GM19467 (cell line): ENCODE measurements around the gene HAPSTR1.
"Not testable (repeated sequence)": the region's sequence is repeated elsewhere in the genome, so short reads cannot be mapped to it uniquely, and the experiment has no call there.

ENCODE experiments used
- ATAC-seq: cut with Tn5 transposase; IDR thresholded peaks from one replicate; pipeline ENCODE4 v1.9.1; 2021; ENCODE audit warnings: mild to moderate bottlenecking, moderate library complexity; ENCODE audit not compliant: unreplicated experiment

Gene HAPSTR1

DNA sequence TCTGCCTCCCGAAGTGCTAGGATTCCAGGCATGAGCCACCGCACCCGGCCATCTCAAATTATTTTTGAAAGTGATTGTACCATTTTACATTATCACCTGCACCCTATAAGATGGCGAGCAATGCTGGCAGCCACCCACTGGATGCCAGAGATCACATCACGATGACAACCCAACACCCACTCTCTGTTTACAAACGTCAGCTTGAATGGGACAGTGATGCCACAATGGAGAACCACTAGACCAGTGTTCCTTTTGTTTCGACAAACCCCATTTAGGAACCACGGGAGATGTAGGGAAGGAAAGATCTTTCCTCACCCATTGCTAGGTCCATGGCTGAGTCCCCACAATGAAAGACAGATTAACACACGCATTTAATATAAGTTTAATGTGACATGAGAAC is 20.1 kb upstream of the HAPSTR1 start:
- no peak for ATAC-seq

DNA sequence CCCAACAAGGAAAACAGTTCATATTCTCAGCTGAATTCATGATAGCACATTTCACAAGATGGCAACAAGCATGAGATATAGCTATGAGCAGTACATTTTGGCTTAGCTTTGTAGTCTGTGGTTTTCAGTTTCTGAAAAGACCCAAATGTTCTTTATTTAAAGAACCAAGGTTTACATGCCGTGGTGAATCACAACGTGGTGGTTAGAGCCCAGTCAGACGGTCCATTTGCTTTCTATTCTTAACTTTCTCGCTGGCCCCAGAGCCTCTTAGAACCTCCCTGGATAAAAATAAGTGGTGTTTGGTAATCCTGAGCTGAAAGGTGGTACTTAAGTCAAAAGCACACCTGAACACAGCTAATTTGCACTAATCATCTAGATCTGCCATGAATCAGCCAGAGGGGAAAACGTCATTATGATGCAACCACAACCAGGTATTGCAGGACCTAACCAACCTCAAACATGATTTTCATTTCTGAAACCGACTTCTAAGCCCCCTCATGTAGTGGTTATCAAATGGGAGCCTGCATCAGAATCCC is 18.6 kb upstream of the HAPSTR1 start:
- ATAC-seq: no peak

DNA sequence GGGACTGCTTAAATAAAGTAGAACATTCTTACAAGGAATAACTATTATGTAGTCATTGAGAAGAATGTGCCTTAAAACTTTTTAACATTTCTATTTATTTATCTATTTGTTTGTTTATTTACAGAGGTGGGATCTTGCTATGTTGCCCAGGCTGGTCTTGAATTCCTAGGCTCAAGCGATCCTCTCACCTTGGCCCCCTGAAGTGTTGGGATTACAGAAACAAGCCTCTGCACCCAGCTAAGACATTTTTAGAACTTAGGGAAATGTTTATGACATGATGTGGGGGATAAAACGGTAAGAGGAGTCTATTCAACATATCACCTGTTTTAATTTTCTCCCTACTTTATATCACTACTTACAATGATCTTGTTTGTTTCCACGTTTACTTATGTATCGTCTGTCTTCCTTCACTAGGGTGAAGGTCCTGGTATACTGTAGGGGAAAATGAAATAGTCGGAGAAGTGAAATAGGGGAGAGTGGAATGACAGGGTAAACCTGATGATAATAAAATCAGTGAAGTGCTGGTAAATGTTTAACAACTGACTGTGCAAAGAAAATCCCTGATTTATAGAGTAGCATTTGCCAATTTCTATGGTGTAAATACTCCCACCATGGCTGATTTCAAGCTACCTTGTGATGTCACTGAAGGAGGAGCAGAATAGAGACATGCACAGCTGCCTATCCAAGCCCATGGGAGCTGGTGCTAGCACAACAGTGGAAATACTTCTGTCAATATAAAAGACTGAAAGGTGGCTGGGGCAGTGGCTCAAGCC is 16.0 kb upstream of the HAPSTR1 start:
- ATAC-seq: no peak

DNA sequence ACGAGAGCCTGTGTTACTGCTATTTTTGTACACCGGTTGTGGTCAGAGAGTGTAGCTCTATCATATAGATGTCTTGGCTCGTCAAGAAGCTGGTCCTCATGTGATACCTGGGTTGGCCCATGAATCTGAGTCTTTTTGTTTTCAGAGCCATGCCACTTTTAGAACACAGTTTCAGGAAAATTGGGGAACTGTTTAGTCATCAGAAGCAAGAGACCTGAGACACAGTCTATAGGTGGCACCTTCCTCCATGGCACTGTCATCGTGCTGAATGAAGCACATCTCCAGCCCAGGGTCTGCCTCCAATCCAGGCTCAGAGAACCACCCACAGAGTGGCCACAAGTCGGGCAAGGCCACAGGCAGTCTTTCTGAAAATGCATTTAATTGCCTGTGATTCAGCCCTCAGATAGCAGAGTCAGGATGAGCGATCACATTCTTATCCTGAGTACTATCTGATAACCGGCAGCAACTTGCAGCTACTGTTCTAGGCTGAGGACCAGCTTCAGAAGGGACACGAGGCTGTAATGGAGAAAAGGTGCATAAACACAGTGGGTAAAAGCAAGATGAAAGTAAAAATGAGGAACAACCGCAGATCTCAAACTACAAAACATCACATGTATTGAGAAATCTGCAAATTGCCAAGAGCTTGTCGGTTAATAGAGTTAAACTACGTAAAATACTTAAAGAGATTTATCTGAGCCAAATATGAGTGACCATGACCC is 14.2 kb upstream of the HAPSTR1 start:
- ATAC-seq: no peak

DNA sequence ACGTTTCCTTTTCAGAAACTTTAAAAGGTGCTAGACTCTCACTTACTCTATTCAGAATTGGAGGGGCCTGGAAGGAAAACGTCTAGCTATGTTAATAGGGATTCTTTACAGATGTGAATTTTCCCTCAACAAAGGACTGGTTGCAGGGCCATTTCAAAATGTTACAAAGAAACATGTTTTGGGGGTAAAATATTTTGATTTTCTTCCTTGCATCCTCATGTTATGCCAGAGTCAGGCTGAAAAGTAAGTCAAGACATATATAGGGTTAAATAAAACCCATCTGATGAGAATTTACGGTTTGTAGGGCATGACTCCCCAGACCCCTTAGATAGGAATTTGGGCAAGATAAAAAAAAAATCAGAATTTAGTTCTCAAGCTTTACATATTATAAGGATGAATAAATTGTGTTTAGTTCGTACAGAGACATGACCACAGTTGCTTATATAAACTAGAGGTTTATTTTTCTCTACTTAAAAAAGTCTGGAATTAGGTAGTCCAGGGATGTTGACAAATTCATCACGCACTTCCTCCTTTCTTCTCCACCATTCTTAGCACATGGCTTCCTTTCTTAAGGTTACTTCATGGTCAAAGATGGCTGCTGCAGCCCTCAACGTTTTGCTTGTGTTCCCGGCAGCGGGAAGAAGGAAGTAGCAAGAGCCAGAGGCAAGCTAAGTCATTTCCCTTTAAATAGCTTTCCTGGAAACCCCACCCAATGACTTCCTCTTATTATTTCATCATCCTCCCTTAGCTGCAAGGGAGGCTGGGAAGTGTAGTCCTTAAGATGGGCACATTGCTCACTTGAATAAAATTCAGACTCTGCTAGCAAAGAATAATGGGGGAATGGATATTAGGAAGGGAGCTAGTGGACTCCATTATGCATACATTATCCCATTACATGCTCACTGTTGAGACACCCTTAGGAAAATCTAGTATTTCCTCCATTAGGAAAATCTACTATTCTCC is 12.7 kb upstream of the HAPSTR1 start:
- peak; percentile 75 for ATAC-seq

DNA sequence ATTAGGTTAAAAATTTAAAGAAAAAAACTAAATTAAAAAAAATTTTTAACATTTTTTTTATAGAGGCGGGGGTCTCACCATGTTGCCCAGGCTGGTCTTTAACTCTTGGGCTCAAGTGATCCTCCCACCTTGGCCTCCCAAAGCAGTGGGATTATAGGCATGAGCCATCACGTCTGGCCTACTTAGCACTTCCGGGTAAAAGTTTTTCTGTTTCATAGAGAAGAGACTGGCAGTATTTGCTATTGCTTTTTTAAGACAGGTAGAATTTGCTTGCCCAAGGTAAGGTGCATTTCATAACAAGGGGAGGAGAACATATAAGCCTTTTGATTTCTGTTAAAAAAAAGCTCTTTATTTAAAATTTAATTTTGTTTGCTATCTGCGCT is 12.0 kb upstream of the HAPSTR1 start:
- ATAC-seq: no peak

DNA sequence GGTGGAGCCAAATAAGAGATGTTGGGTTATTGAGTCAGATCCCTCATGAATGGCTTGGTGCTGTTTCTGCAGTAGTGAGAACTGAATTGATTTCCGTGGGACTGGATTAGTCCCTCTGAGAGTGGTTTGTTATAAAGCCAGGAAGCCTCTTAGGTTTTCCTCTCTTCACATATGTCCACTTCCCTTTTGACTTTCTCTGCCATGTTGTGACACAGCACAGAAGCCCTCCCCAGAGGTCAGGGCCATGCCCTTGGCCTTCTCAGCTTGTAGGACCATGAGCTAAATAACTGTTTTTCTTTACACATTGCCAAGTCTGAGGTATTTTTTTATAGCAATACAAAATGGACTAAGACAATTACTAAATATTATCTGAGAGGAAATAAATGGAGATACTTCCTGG is 10.3 kb upstream of the HAPSTR1 start:
- ATAC-seq: no peak

DNA sequence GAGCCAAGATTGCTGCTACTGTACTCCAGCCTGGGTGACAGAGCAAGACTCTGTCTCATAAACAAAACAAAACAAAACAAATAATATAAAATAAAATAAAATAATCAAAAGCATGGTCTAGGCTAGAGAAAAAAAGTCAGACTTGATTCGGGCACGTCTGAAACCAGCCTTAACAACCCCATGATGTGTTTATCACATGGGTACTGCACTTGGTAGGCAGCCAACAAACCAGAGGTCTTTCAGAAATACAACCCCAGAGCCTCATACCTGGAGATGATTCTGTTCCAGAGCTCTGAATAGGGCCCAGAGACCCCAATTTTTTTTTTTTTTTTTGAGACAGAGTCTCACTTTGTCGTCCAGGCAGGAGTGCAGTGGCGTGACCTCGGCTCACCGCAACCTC is 9.6 kb upstream of the HAPSTR1 start:
- ATAC-seq: no peak

DNA sequence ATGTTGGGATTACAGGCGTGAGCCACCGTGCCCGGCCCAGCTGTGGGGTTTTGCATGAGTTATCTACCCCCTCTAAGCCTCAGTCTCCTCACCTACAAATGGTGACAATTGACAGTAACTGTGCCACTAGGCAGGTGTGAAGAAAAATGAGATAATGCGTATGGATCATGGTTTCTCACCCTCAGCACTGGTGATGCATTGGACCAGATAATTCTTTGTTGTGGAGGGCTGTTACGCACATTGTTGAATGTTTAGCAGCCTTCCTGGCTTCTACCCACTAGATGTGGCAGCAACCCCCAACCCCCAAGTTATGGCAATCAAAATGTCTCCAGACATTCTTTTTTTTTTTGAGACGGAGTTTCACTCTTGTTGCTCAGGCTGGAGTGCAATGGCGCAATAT is 9.0 kb upstream of the HAPSTR1 start:
- ATAC-seq: no peak

DNA sequence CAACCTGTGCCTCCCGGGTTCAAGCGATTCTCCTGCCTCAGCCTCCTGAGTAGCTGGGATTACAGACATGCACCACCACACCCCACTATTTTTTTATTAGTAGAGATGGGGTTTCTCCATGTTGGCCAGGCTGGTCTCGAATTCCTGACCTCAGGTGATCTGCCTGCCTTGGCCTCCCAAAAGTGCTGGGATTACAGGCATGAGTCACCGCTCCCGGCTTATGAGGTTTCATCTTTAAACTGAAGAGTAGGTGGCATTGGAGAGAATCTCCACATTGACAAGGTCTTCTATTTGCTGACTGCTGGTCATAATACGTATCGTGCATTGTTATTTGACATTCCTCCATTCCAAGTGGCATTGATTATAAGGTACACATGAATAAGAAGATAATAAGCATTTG is 3.7 kb upstream of the HAPSTR1 start:
- not testable (repeated sequence) for ATAC-seq

DNA sequence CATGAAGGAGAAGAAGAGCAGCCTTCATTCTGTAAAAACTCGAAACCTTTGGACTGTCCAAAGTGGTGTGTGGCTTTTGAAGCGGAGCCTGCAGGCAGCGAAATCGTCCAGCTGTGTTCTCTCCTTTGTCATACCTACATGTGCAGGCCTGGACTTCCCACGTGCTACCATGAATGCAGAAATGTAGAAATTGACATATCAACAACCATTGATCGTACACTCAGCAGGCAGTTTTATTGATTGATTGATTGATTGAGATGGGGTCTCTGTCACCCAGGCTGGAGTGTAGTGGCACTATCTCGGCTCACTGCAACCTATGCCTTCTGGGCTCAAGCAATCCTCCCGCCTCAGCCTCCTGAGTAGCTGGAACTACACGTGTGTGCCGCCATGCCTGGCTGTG is 2.6 kb upstream of the HAPSTR1 start:
- no peak for ATAC-seq

DNA sequence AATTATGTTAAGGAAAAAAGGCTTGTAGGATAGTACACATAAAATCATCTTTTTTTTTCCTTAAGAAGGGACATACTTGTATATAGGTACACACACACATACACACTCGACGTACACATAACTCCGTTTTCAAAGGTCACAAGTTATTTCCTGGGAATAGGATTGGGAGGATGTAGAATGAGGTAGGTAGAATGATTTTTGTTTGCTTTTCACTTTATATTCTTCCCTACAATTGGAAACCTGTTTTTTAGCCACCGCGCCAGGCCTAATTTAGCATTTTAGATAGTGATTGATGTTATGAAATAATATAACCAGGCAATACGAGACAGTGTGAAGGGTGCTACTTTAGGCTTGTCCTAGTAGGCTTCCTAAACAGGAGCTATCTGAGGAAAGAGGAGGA is 1.8 kb upstream of the HAPSTR1 start:
- ATAC-seq: no peak

DNA sequence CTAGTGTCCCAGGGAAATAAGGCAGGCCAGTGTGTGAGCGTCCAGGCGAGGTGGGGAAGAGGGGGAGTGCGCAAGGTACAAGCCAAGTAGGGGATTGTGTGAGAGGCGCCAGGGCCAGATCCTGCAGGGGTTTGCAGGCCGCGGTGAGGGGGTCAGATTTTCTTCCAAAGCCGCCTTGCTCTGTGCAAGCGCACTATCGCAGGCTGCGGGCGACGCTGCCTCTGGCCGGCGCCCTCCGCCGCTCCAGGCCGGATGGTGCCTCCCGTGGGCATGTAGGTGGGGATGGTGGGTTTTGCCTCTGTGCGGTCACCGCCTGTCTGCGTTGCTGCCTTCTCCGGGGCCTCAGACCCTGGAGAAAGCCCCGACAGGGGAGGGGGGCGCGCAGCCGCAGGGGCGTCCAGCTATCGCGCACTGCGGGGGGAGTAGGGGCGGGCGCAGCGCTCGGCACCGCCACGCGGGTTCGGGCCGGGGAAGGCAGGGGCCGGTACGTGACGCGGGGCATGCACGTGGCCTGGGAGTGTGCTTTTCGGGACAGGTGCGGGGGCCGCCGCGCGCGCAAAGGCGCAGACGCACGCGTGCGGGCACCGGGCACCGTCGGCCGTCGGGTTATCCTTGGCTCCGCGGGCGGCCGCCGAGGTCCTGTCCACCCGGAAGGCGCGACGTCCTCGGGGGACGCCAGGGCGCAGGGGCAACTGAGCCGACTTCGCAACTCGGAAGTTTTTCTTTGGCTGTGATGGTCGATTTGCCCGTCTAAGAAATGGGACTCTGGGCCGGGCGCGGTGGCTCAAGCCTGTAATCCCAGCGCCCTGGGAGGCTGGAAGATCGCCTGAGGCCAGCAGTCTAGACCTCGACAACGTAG is 1.1 kb upstream of the HAPSTR1 start:
- ATAC-seq: no peak

DNA sequence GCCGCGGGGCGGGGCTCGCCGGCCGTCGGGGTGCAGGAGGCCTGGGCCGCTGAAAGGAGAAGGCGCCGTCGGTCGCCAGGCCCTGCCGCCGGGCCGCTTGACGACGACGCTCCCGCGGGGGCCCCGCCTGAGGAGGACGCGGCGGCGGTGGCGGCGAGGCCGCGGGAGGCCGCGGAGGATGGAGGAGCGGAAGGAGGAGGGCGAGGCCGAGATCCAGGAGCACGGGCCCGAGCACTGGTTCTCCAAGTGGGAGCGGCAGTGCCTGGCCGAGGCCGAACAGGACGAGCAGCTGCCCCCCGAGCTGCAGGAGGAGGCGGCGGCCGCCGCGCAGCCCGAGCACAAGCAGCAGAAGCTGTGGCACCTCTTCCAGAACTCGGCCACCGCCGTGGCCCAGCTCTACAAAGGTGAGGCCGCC is 430 bp downstream of the HAPSTR1 start:
- ATAC-seq: peak; percentile 15

DNA sequence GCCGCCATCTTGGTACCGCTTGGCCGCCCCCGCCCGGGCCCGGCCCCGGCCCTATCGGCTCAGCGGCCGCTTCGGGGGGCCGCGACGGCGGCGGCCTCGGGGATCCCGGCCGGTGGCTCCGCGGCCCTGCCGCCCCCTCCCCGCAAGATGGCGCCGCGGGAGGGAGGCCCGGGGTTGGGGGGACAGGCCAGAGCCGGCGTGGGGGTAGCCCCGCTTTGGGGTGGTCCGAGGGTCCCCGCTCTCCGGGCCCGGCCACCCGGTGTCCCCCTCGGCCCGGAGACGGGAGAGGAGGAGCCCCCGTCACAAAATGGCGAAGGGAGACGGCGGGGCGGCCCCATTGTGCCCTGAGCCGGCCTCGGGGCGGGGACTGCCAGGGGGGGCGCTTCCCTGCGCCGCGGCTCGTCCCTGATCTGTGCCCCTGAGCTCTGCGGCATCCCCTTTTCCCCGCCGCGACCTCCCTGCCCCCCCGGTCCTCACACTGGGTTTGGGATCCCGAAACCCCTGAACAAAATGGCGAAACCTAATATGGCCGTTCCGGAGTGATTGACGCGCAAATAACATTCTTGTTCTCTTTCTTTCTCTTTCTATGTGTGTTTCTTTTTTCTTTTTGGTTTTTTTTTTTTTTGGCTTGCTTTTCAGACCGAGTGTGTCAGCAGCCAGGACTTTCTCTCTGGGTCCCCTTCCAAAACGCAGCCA is 986 bp downstream of the HAPSTR1 start:
- peak; percentile 1 for ATAC-seq

DNA sequence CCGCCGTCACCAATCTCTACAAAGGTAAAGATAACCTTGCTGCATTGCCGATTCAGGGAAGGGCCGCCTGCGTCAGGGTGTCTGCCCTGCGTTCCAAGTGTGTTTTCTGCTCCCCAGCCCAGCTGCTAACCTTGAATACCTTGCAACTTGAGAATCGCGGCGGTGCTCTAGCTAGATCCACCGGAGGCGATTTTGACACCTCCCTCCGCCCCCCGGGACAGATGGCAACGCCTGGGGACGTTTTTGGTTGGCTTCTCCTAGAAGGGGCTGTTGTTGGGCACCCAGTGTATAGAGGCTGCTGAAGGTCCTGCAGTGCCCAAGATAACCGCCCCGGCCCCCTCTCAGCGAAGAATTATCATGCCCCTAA is 1.5 kb downstream of the HAPSTR1 start:
- no peak for ATAC-seq

DNA sequence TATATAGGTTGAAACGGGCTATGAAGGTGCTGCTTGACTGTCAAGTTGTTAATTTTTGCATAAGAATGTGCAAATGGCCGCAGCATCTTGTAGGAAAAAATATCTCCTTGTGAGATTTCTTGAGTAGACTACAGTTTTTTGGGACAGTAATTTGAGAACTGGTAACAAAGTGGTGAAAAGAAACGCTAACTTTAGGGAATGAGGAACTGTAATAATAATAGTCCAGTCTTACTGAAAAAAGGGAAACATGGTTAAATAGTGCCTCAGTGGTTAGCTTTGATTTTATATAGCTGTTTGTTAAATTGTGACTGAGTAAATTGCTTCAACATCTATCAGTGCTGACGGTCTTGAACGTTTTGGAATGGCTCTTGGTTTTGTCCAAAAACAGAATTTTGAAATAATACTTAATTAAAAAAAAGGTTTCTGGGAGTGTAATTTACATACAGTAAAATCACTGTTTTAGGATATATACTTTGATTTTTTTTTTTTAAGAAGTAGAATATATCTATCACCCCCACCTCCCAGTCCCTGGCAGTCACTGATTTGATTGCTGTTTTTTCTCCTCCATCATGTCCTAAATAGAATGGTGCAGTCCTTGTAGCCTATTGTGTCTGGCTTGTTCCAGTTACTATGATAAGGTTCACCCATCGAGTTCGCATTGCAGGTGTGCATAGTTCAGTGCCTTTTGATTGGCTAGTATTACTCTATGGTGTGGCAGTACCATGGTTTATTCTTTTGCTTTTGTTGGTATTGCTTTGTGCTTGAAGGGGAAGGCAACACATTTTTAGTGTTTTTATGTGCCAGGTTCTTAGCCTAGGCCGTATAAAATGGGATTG is 2.8 kb downstream of the HAPSTR1 start:
- no peak for ATAC-seq

DNA sequence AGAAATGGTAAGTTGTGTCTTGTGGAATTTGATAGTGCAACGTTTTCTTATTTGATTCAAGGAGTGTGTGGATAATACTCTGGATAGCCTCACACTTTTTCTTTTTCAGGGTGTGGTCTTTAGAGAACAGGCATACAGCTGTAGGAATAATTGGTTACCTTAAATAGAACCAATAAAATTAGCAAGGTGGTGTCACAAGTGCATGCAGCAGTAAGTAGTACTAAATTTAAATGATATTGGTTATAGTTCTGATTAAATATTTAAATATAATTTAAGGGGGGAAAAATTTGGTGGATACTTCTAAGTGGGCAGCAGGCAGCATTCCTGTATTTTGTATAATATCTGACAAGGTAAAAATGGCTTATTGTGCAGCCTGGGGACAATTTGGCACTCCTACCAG is 3.7 kb downstream of the HAPSTR1 start:
- no peak for ATAC-seq
